ENCODE results near the gene MMP24OS. TPM values are rescaled to one million over a fixed set of nuclear protein-coding genes. Genes with fewer than 3 reads are reported as not detected.

Gene MMP24OS
- total and polyA plus RNA-seq, 2 donors (not counting 1 experiment from before 2014, with no cell fraction given) = 36.3 to 57.0 TPM

GRCh38 chr20:35281506-35282101 lies 3.7 kb upstream of the MMP24OS start:
- no peaks in the 10 kb centered on the region for H3K9me3 Mint-ChIP-seq (ENCODE audit: insufficient read depth)
- H2AFZ ChIP-seq (ENCODE audit: insufficient read depth, low read depth, low read length, poor library complexity, severe bottlenecking) = no peak overlapping the region
- H3K4me3 ChIP-seq (ENCODE audit: control extremely low read depth in 1 of 5, extremely low read depth in 1 of 5, insufficient read depth in 1 of 5, low read depth in 2 of 5, low read length in 4 of 5) = no peak overlapping the region
- peaks cover 19 to 30% of the 10 kb centered on the region in 2 donors for H3K4me1 ChIP-seq (ENCODE audit: control insufficient read depth in 2 of 2, insufficient read depth in 2 of 2, low read length in 2 of 2)
- H3K4me2 ChIP-seq (replicated peaks; ENCODE audit: low read depth, low read length, poor library complexity, severe bottlenecking) = no peak overlapping the region
- H3K79me2 ChIP-seq (ENCODE audit: control insufficient read depth, insufficient read depth, low read length) = peaks cover 35% of the 10 kb centered on the region
- H3K36me3 ChIP-seq (replicated peaks in 1 of 2; ENCODE audit: control extremely low read depth in 1 of 2, control insufficient read depth in 1 of 2, extremely low read depth in 1 of 2, insufficient read depth in 2 of 2, low read length in 1 of 2) = peaks cover 3 to 31% of the 10 kb centered on the region in 2 experiments
- H3K4me3 Mint-ChIP-seq = no peak overlapping the region
- ChIA-PET CTCF (interaction anchor here (0.7 kb wide), 1 partner anchor 1152 kb away, joined by 3 read pairs; no protein-coding TSS in a partner anchor), POLR2A (no interaction called here)
- DNase-seq (no peak), ATAC-seq (ENCODE audit: low read depth) (no peak)
- no peak for TF ChIP-seq EZH2 (IDR thresholded peaks at IDR 0.05; ENCODE audit: borderline replicate concordance, insufficient read depth, low read depth, low read length, poor library complexity, severe bottlenecking)
- TF ChIP-seq CTCF (IDR thresholded peaks at IDR 0.05) = no peak
- H4K20me1 ChIP-seq (ENCODE audit: control insufficient read depth, insufficient read depth, low read length, poor library complexity, severe bottlenecking) = peaks cover 14% of the 10 kb centered on the region
- H3K27ac ChIP-seq (ENCODE audit: low read length in 2 of 2) = no peak overlapping the region
- H3K27me3 ChIP-seq (replicated peaks in 1 of 4; ENCODE audit: control extremely low read depth in 1 of 4, control insufficient read depth in 3 of 4, insufficient read depth in 4 of 4, low read length in 3 of 4) = no peaks in the 10 kb centered on the region
- no peaks in the 10 kb centered on the region for H3K27me3 Mint-ChIP-seq
- no peaks in the 10 kb centered on the region for H3K9me3 ChIP-seq (ENCODE audit: control extremely low read depth in 1 of 3, control insufficient read depth in 2 of 3, insufficient read depth in 1 of 3, low read length in 2 of 3)
- intact Hi-C loops (cut with micrococcal nuclease) = loop anchor here (5.0 kb wide), 3 partner anchors 134 to 671 kb away; partner anchors contain the start of genes EDEM2, ERGIC3 and SCAND1
- WGBS (ENCODE audit: insufficient coverage) = 100% methylated on average over 2 of the region's 10 CpGs
- H3K9ac ChIP-seq (ENCODE audit: low read length) = no peak overlapping the region
- H3K27ac Mint-ChIP-seq = no peak overlapping the region
- H3K4me1 Mint-ChIP-seq = peaks cover 42% of the 10 kb centered on the region

DNA sequence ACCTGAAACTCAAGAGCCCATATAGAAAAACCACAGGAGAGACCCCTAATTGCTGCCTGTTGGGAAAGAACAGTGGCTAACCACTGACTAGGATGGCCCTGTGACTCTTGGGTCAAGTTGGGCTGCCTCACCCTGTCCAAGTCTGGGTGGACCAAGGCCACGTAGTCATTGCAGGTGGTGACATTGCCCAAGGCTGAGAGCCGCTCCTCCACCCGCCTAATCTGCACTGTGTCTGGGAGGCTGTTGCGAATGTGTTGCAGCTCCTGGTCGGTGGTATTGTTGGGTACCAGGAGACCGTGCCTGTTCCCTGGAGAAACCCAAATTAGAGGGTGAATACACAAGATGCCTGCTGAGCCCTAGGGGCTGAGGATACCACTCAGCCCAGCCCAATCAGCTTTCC lies 2.6 kb upstream of the MMP24OS start:
- intact Hi-C loops (cut with micrococcal nuclease) = loop anchor here (5.0 kb wide), 3 partner anchors 133 to 672 kb away; partner anchors contain the start of genes EDEM2, ERGIC3 and SCAND1
- H3K79me2 ChIP-seq (ENCODE audit: control insufficient read depth, insufficient read depth, low read length) = peaks cover 46% of the 10 kb centered on the region
- H2AFZ ChIP-seq (ENCODE audit: insufficient read depth, low read depth, low read length, poor library complexity, severe bottlenecking) = no peak overlapping the region
- H3K36me3 ChIP-seq (replicated peaks in 1 of 2; ENCODE audit: control extremely low read depth in 1 of 2, control insufficient read depth in 1 of 2, extremely low read depth in 1 of 2, insufficient read depth in 2 of 2, low read length in 1 of 2) = peaks cover 3 to 33% of the 10 kb centered on the region in 2 experiments
- Mint-ChIP-seq H3K27me3 (no peaks in the 10 kb centered on the region), H3K4me1 (peaks cover 36% of the 10 kb centered on the region), H3K27ac (peak overlapping the region; percentile 26), H3K4me3 (no peak overlapping the region), H3K9me3 (ENCODE audit: insufficient read depth) (no peaks in the 10 kb centered on the region)
- H3K4me1 ChIP-seq (ENCODE audit: control insufficient read depth in 2 of 2, insufficient read depth in 2 of 2, low read length in 2 of 2) = peaks cover 27 to 39% of the 10 kb centered on the region in 2 donors
- no peak for TF ChIP-seq EZH2 (IDR thresholded peaks at IDR 0.05; ENCODE audit: borderline replicate concordance, insufficient read depth, low read depth, low read length, poor library complexity, severe bottlenecking)
- no peak for TF ChIP-seq CTCF (IDR thresholded peaks at IDR 0.05)
- DNase-seq (no peak), ATAC-seq (ENCODE audit: low read depth) (no peak)
- peak overlapping the region in 1 of 2 donors; percentile 8 for H3K27ac ChIP-seq (ENCODE audit: low read length in 2 of 2)
- H3K27me3 ChIP-seq (replicated peaks in 1 of 4; ENCODE audit: control extremely low read depth in 1 of 4, control insufficient read depth in 3 of 4, insufficient read depth in 4 of 4, low read length in 3 of 4) = no peaks in the 10 kb centered on the region
- no peak overlapping the region for H3K4me2 ChIP-seq (replicated peaks; ENCODE audit: low read depth, low read length, poor library complexity, severe bottlenecking)
- peaks cover 14% of the 10 kb centered on the region for H4K20me1 ChIP-seq (ENCODE audit: control insufficient read depth, insufficient read depth, low read length, poor library complexity, severe bottlenecking)
- 95% methylated on average over 6 of the region's 6 CpGs for WGBS (ENCODE audit: insufficient coverage)
- no peaks in the 10 kb centered on the region for H3K9me3 ChIP-seq (ENCODE audit: control extremely low read depth in 1 of 3, control insufficient read depth in 2 of 3, insufficient read depth in 1 of 3, low read length in 2 of 3)
- H3K4me3 ChIP-seq (ENCODE audit: control extremely low read depth in 1 of 5, extremely low read depth in 1 of 5, insufficient read depth in 1 of 5, low read depth in 2 of 5, low read length in 4 of 5) = no peak overlapping the region
- ChIA-PET CTCF (interaction anchor here (1.0 kb wide), 1 partner anchor 11 kb away, joined by 4 read pairs; no protein-coding TSS in a partner anchor), POLR2A (no interaction called here)
- no peak overlapping the region for H3K9ac ChIP-seq (ENCODE audit: low read length)

Measured in B cell (primary cell).